Measurements from ENCODE around the gene KCNN3.

KCNN3 gene

DNA sequence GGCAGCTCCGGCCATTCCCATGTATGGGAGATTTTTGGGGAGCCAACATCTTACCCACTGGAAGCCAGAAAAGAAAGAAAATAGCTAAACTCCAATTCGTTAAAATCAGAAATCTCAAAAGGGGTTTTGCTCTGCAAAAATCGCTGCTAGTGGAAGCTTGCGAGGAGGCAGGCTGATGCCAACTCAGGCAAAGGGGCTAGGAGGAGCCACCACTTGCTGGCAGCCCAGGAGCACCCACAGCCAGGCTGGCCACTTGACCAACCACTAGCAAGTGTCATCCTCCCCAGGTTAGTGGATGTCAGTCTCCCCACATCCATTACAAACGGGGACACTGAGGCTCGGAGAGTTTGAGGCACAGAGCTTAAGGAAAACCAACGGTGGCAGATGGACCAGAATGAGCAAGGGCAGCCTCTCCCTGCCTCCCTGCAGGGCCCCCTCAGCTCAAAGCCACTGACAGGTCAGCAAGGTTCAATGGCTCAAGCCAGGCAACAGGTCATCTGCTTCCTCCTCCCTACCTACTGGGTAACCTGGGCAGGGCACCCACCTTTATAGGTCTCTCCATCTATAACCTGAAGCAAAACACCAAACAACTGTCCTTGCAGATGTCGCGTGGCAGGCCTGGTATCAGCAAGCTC lies 10.8 kb downstream of the KCNN3 start:
- DNase-seq = no peak

DNA sequence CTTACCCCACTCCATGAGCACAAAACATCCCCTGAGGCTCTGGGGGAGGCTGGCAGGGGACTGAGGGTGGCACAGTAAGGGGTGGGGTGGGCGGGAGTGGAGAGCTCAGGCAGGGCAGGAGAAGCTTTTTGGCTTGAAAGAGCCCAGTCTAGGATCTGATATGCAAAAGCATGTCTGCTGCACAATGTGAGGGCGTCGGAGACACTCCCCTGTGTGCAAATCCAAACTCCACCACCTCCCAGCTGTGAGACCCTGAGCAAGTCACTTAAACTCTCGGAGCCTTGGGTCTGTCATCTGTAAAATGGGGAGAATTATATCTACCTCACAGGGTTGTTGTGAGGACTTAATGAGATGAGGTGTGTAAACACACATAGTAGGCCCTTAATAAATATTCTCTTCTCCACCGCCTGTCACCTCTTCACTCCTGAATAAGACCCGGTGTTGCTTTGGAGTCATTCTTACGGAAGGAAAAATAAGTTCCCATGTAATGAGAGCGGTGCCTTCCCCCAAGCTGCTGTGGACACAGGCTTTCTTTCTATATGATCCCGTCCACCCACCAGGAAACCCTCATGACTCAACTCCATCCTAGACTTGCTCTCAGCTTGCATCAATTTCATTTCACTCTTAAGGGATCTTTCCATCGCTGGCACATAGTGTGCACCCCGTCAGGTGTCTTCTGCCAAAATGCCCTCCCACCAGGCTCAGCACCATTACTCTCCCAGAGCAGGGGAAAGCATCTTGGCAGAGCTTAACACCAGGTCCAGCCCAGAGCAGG lies 12.5 kb downstream of the KCNN3 start:
- no peak for DNase-seq

DNA sequence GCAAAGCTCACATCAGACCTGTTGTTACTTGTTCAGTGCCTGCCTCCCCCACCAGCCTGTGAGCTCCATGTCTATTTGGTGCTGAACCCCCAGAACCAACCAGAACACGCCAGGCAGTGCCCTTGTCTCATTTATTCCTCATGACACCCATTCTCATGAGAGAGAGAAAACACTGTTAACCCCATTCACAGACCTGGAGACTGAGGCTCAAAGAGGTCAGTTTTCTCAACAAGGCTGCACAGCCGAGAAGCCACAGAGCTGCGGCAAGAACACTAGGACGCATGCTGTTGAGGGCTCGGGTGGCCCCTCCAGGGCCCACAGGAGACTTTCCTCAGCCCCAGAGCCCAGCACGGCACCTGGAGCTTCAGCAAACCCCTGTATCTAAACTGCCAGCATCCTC lies 13.1 kb downstream of the KCNN3 start:
- DNase-seq = no peak

DNA sequence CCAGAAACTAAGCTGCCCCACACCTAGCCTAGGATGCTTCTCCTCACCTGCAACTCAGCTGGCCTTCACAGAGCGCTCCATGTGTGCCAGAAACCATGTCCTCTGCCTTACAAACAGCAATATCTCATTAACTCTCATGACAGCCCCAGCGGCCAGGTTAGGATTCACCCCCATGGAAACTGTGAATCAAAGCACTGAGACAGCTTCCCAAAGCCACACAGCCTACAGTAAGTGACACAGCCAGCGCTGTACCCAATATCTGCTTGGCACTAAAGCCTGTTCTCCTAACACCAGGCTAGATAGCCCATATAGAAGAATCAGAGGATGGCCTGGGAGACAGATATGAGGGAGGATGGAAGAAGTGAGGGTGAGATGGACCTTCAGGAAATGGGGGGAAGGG lies 13.5 kb downstream of the KCNN3 start:
- DNase-seq = no peak

DNA sequence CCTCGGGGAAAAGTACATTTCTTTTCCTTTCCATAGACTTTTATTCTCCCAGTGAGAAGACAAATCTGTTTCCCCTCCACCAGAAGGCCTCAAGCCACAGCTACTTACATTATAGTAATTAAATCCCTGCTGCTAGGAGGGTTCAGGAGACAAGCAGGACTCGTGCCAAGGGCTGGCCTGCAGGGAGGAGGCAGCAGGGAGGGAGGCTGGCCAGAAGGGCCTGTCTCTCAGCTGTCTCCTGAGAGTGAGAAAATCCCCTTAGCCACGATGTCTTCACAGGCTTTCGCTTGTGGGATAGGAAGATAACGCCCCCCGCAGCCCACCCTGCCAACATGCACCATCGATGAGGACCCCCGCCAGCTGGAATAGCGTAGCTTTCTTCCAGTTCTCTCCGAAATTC lies 14.0 kb downstream of the KCNN3 start:
- DNase-seq = no peak

- DNase-seq = no peak
Observed at GRCh38 chr1:154855186-154855851, 14.8 kb downstream of the KCNN3 start.

- no peak for DNase-seq
Observed at GRCh38 chr1:154852845-154853244, 17.2 kb downstream of the KCNN3 start.

- DNase-seq = no peak
Observed at GRCh38 chr1:154851392-154852177, 18.5 kb downstream of the KCNN3 start.

GRCh38 chr1:154849645-154850131 lies 20.4 kb downstream of the KCNN3 start:
- DNase-seq = no peak

GRCh38 chr1:154848983-154849382 lies 21.1 kb downstream of the KCNN3 start:
- no peak for DNase-seq

GRCh38 chr1:154847891-154848290 lies 22.2 kb downstream of the KCNN3 start:
- no peak for DNase-seq

DNA sequence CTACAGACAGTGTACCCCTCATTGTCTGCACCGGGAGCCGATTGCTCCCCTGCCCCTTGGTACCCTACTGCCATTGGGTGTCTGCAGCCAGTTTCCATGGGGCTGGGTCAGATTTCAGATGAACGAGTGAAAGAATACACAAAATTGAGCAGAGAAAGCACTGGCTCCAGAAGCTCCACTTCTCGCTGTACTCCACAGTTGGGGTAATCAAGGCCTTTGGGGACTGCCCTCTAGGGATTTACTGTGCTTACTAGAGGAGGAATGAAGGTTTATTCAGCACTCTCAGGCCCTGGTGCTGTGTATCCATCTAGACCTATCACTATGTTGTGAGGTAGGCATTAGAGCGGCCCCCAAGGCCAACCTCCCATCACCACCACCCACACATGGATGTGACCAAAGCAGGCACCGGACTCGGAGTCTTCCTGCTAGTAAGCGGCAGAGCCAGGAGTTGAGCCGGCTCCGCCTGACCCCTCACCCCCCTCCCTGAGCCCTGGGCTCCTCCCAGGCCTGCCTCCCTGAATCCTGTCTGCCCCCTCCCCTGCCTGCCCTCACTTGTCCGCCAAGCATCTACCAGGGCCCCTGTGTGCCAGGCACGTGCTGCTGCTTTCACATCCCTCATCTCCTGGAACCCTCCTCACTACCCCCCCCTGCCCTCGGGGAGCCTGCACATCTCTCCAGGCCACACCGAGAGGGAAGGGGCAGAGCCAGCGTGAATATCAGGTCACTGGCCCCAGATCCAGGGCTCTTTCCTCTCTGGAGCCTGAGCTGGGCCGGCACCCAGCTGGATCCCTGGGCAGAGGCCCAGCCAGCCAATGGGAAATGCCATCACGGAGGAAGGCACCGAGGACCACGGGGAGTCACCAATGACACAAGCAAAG lies 23.3 kb downstream of the KCNN3 start:
- no peak for DNase-seq

GRCh38 chr1:154845879-154846278 lies 24.2 kb downstream of the KCNN3 start:
- no peak for DNase-seq

GRCh38 chr1:154845174-154845573 lies 24.9 kb downstream of the KCNN3 start:
- DNase-seq = no peak

DNA sequence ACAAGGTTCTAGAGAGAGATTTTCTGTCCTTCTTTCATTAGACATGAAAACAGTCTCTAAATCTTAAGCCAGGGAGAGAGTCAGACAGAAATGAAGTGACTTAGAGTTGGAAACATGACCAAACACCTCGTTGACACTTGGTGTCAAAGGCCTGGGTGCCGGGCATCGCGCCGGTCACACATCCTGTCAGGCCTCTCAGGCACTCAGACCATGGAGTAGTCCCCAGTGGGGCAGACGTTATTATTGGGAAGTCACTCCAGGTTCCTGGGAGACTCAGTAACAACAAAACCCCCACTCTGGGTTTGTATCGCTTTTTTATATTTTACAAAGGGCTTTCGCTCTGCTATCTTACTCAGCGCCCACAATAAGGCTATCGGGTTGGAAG lies 25.8 kb downstream of the KCNN3 start:
- DNase-seq = no peak

- no peak for DNase-seq
Observed at GRCh38 chr1:154843636-154844296, 26.3 kb downstream of the KCNN3 start.

DNA sequence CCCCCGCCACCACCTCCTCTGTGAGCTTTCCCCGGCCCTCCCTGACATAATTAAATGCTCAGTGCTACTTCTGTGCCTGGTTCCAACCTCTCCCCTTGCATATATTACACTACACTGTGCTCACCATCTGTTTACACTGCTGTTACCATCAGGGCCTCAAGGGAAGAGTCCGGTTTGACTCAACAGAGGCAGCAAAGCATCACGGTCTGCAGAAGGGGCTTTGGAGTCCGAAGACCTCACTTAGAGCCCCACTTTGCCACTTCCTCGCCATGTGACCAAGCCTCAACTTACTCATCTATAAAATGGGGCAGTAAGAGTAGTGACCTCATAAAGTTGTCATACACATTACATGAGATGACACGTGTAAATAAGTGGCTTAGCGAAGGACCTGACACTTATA lies 27.4 kb downstream of the KCNN3 start:
- DNase-seq = no peak

GRCh38 chr1:154841384-154841783 lies 28.7 kb downstream of the KCNN3 start:
- no peak for DNase-seq

- DNase-seq = no peak
Observed at GRCh38 chr1:154840269-154841176, 29.6 kb downstream of the KCNN3 start.

DNA sequence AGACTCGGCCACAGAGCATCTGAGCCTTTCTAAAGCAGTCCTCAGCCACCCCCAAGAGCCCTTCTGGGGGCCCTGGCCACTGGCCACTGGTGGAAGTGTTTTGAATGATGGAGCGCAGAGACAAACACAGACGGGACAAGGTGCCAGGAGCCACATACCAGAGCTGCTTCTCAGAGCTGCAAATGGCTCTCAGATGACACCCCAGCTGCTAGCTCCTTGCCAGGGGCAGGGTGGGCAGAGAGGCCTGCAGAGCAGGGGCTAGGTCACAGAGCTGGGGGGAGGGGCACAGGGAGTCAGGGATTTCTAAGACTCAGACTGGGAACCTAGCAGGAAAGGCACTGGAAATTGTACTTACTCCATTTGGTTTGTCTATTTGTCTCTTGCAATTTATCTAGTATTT lies 30.4 kb downstream of the KCNN3 start:
- no peak for DNase-seq

- DNase-seq = no peak
Observed at GRCh38 chr1:154838988-154839387, 31.1 kb downstream of the KCNN3 start.
